Glutamatergic neuron (in vitro differentiated cells): ENCODE data around the gene KLK6. TPM values are rescaled to one million over a fixed set of nuclear protein-coding genes. Genes with fewer than 3 reads are reported as not detected.

Experiments
- DNase-seq: peaks from one replicate; pipeline ENCODE4 v3.0.0; 2022
- H3K27ac Mint-ChIP-seq: one replicate; pipeline ENCODE4 v1.8.0; 2020; ENCODE audit warnings: mild to moderate bottlenecking, mixed read lengths, inconsistent platforms; ENCODE audit not compliant: unreplicated experiment
- H3K27me3 Mint-ChIP-seq: one replicate; pipeline ENCODE4 v1.8.0; 2020; ENCODE audit warnings: mild to moderate bottlenecking, moderate library complexity, mixed read lengths, inconsistent platforms; ENCODE audit not compliant: unreplicated experiment
- H3K36me3 Mint-ChIP-seq: one replicate; pipeline ENCODE4 v1.8.0; 2020; ENCODE audit warnings: mild to moderate bottlenecking, mixed read lengths, inconsistent platforms; ENCODE audit not compliant: unreplicated experiment
- H3K4me1 Mint-ChIP-seq: one replicate; pipeline ENCODE4 v1.8.0; 2020; ENCODE audit warnings: mild to moderate bottlenecking, low read depth, mixed read lengths, inconsistent platforms; ENCODE audit not compliant: unreplicated experiment
- H3K4me3 Mint-ChIP-seq: one replicate; pipeline ENCODE4 v1.8.0; 2020; ENCODE audit warnings: mild to moderate bottlenecking, mixed read lengths, inconsistent platforms; ENCODE audit not compliant: unreplicated experiment
- H3K9me3 Mint-ChIP-seq: one replicate; pipeline ENCODE4 v1.8.0; 2020; ENCODE audit warnings: mild to moderate bottlenecking, moderate library complexity, mixed read lengths, inconsistent platforms; ENCODE audit not compliant: unreplicated experiment
- CTCF ChIP-seq: fragments of 200-600 bp; sonication (generic); IDR thresholded peaks from one replicate; pipeline ENCODE4 v1.5.0; 2021; ENCODE audit not compliant: partially characterized antibody, unreplicated experiment
- total RNA-seq: library from RNA; stranded (reverse); fragmentation: NEBNext Ultra II Directional; extraction: Animal tissue kit (Norgen Biotek cat#: 25700); gene quantifications from one replicate; pipeline ENCODE4 v1.2.1, GENCODE V29; 2021; ENCODE audit not compliant: unreplicated experiment

Gene KLK6
- total RNA-seq, 1 donor from 2014 or later, result not detected

- Mint-ChIP-seq H3K9me3 (no peaks in the 10 kb centered on the region), H3K4me3 (no peak overlapping the region), H3K27me3 (peaks cover 4% of the 10 kb centered on the region), H3K4me1 (no peaks in the 10 kb centered on the region), H3K27ac (no peak overlapping the region), H3K36me3 (no peaks in the 10 kb centered on the region)
- no peak for TF ChIP-seq CTCF
- no peak for DNase-seq
These were observed 38.1 kb upstream of the KLK6 start for GRCh38 chr19:51007488-51007887.

- peaks cover 8% of the 10 kb centered on the region for H3K27me3 Mint-ChIP-seq
- H3K9me3 Mint-ChIP-seq, result peaks cover 1% of the 10 kb centered on the region
- no peak for TF ChIP-seq CTCF
- no peaks in the 10 kb centered on the region for H3K36me3 Mint-ChIP-seq
- H3K27ac Mint-ChIP-seq, result no peak overlapping the region
- DNase-seq, result no peak
- H3K4me3 Mint-ChIP-seq, result no peak overlapping the region
- no peaks in the 10 kb centered on the region for H3K4me1 Mint-ChIP-seq
These were observed 37.0 kb upstream of the KLK6 start for GRCh38 chr19:51006406-51006805.

GRCh38 chr19:51005248-51005647 lies 35.9 kb upstream of the KLK6 start:
- DNase-seq, result no peak
- Mint-ChIP-seq H3K27me3 (peaks cover 10% of the 10 kb centered on the region), H3K9me3 (peaks cover 1% of the 10 kb centered on the region), H3K4me1 (no peaks in the 10 kb centered on the region), H3K27ac (no peak overlapping the region), H3K36me3 (no peaks in the 10 kb centered on the region), H3K4me3 (no peak overlapping the region)
- no peak for TF ChIP-seq CTCF

GRCh38 chr19:51003316-51003715 lies 33.9 kb upstream of the KLK6 start:
- no peak overlapping the region for H3K27ac Mint-ChIP-seq
- no peak for TF ChIP-seq CTCF
- no peaks in the 10 kb centered on the region for H3K4me1 Mint-ChIP-seq
- no peak for DNase-seq
- peaks cover 13% of the 10 kb centered on the region for H3K27me3 Mint-ChIP-seq
- no peaks in the 10 kb centered on the region for H3K36me3 Mint-ChIP-seq
- H3K9me3 Mint-ChIP-seq, result peaks cover 1% of the 10 kb centered on the region
- H3K4me3 Mint-ChIP-seq, result no peak overlapping the region

GRCh38 chr19:51002542-51003311 lies 33.3 kb upstream of the KLK6 start:
- no peak overlapping the region for H3K4me3 Mint-ChIP-seq
- DNase-seq, result peak; percentile 43
- H3K27ac Mint-ChIP-seq, result no peak overlapping the region
- TF ChIP-seq CTCF, result no peak
- H3K9me3 Mint-ChIP-seq, result peaks cover 1% of the 10 kb centered on the region
- H3K36me3 Mint-ChIP-seq, result no peaks in the 10 kb centered on the region
- H3K4me1 Mint-ChIP-seq, result no peaks in the 10 kb centered on the region
- peaks cover 16% of the 10 kb centered on the region for H3K27me3 Mint-ChIP-seq
